Loucy (cell line): ENCODE measurements around the gene CD37.
"Not testable (repeated sequence)": the region's sequence is repeated elsewhere in the genome, so short reads cannot be mapped to it uniquely, and the experiment has no call there.

ENCODE experiments used
- H2AFZ ChIP-seq: fragments of 200-600 bp; sonication (generic); 2 replicates; pipeline ENCODE4 v1.6.0; 2016; ENCODE audit warnings: antibody characterized with exemption, mild to moderate bottlenecking, low read length, moderate library complexity
- H3F3A ChIP-seq: fragments of 200-600 bp; 2 replicates; pipeline ENCODE4 v1.6.0; 2016; ENCODE audit warnings: antibody characterized with exemption, low read depth, mild to moderate bottlenecking
- H3K27me3 ChIP-seq: fragments of 200-600 bp; sonication (generic); 2 replicates; pipeline ENCODE4 v1.6.1; 2014; ENCODE audit warnings: low read length, mild to moderate bottlenecking; ENCODE audit not compliant: insufficient read depth, poor library complexity, severe bottlenecking
- H3K36me3 ChIP-seq: fragments of 200-600 bp; sonication (generic); 2 replicates; pipeline ENCODE4 v1.6.1; 2016; ENCODE audit warnings: low read length; ENCODE audit not compliant: insufficient read depth
- H3K4me1 ChIP-seq: fragments of 200-600 bp; sonication (generic); 2 replicates; pipeline ENCODE4 v1.5.1; 2014; ENCODE audit warnings: low read length, mild to moderate bottlenecking; ENCODE audit not compliant: insufficient read depth, poor library complexity, severe bottlenecking
- H3K4me2 ChIP-seq: fragments of 200-600 bp; sonication (generic); 2 replicates; pipeline ENCODE4 v1.6.0; 2014; ENCODE audit warnings: antibody characterized with exemption, low read length, low read depth, mild to moderate bottlenecking; ENCODE audit not compliant: poor library complexity, severe bottlenecking
- H3K4me3 ChIP-seq: fragments of 200-600 bp; sonication (generic); 2 replicates; pipeline ENCODE4 v1.5.1; 2014; ENCODE audit warnings: low read length, mild to moderate bottlenecking, mixed read lengths; ENCODE audit not compliant: poor library complexity, severe bottlenecking
- H3K79me2 ChIP-seq: fragments of 200-600 bp; sonication (generic); 2 replicates; pipeline ENCODE4 v1.6.1; 2014; ENCODE audit warnings: low read length; ENCODE audit not compliant: insufficient read depth
- H3K9ac ChIP-seq: fragments of 200-600 bp; sonication (generic); 2 replicates; pipeline ENCODE4 v1.6.0; 2014; ENCODE audit warnings: mild to moderate bottlenecking, low read depth, low read length, moderate library complexity; ENCODE audit not compliant: poor library complexity, severe bottlenecking
- H3K9me2 ChIP-seq: fragments of 200-600 bp; sonication (generic); replicated peaks from 2 replicates; pipeline ENCODE4 v1.6.1; 2016; ENCODE audit warnings: low read depth, low read length, mixed read lengths
- H3K9me3 ChIP-seq: fragments of 200-600 bp; sonication (generic); 2 replicates; pipeline ENCODE4 v1.6.1; 2014; ENCODE audit warnings: mild to moderate bottlenecking, antibody characterized with exemption, low read length, low read depth; ENCODE audit not compliant: insufficient read depth
- H4K20me1 ChIP-seq: fragments of 200-600 bp; sonication (generic); 2 replicates; pipeline ENCODE4 v1.6.0; 2014; ENCODE audit warnings: antibody characterized with exemption, low read length, mild to moderate bottlenecking; ENCODE audit not compliant: insufficient read depth, poor library complexity, severe bottlenecking
- CTCF ChIP-seq: fragments of 200-600 bp; sonication (generic); conservative IDR thresholded peaks from 2 replicates; pipeline ENCODE4 v1.5.1; 2014; ENCODE audit warnings: mild to moderate bottlenecking, antibody characterized with exemption, low read length
- EZH2phosphoT487 ChIP-seq: fragments of 200-600 bp; IDR thresholded peaks from 2 replicates; pipeline ENCODE4 v1.6.1; 2018; ENCODE audit warnings: antibody characterized with exemption, mild to moderate bottlenecking, moderate library complexity, borderline replicate concordance

The CD37 gene

GRCh38 chr19:49297403-49297802, 37.8 kb upstream of the CD37 start:
- no peaks in the 10 kb centered on the region for H3K36me3 ChIP-seq
- H3K4me1 ChIP-seq = no peaks in the 10 kb centered on the region
- TF ChIP-seq EZH2phosphoT487 (no peak), CTCF (no peak)
- no peaks in the 10 kb centered on the region for H3K9me3 ChIP-seq
- H3K79me2 ChIP-seq = no peaks in the 10 kb centered on the region
- H2AFZ ChIP-seq = no peak overlapping the region
- H3K27me3 ChIP-seq = no peaks in the 10 kb centered on the region
- no peak overlapping the region for H3K4me2 ChIP-seq
- H3F3A ChIP-seq = no peaks in the 10 kb centered on the region
- H3K9me2 ChIP-seq = no peaks in the 10 kb centered on the region
- H4K20me1 ChIP-seq = no peaks in the 10 kb centered on the region
- no peak overlapping the region for H3K9ac ChIP-seq
- H3K4me3 ChIP-seq = no peak overlapping the region

GRCh38 chr19:49298653-49299052, 36.6 kb upstream of the CD37 start:
- not testable (repeated sequence) for H3K27me3 ChIP-seq, H3K4me2 ChIP-seq, H3K4me3 ChIP-seq, H3K9me2 ChIP-seq, H3K4me1 ChIP-seq, H2AFZ ChIP-seq, H3K9ac ChIP-seq, H3K9me3 ChIP-seq, H3F3A ChIP-seq, H3K36me3 ChIP-seq, H4K20me1 ChIP-seq, H3K79me2 ChIP-seq

- H3K36me3 ChIP-seq = no peaks in the 10 kb centered on the region
- no peaks in the 10 kb centered on the region for H3K79me2 ChIP-seq
- peak overlapping the region; percentile 36 for H3K4me2 ChIP-seq
- peak overlapping the region; percentile 88 for H2AFZ ChIP-seq
- H3K27me3 ChIP-seq = no peaks in the 10 kb centered on the region
- no peaks in the 10 kb centered on the region for H3F3A ChIP-seq
- H3K9me3 ChIP-seq = no peaks in the 10 kb centered on the region
- H3K4me3 ChIP-seq = peak overlapping the region; percentile 36
- H3K9me2 ChIP-seq = no peaks in the 10 kb centered on the region
- no peaks in the 10 kb centered on the region for H4K20me1 ChIP-seq
- no peaks in the 10 kb centered on the region for H3K4me1 ChIP-seq
- TF ChIP-seq CTCF (peak; percentile 97), EZH2phosphoT487 (no peak)
- no peak overlapping the region for H3K9ac ChIP-seq
Measured at GRCh38 chr19:49301165-49301865, 33.9 kb upstream of the CD37 start.

- Histone ChIP-seq H3K4me1 (no peaks in the 10 kb centered on the region), H3F3A (no peaks in the 10 kb centered on the region), H3K4me3 (no peak overlapping the region), H2AFZ (no peak overlapping the region), H4K20me1 (no peaks in the 10 kb centered on the region), H3K4me2 (no peak overlapping the region), H3K27me3 (no peaks in the 10 kb centered on the region), H3K9ac (no peak overlapping the region), H3K79me2 (no peaks in the 10 kb centered on the region), H3K9me3 (no peaks in the 10 kb centered on the region), H3K36me3 (no peaks in the 10 kb centered on the region), H3K9me2 (no peaks in the 10 kb centered on the region)
- TF ChIP-seq CTCF = no peak
- TF ChIP-seq EZH2phosphoT487 = no peak
Measured at GRCh38 chr19:49301866-49302252, 33.3 kb upstream of the CD37 start.
